ENCODE results near the gene TMEFF2.

GRCh38 chr2:191974676-191975075, 220.1 kb downstream of the TMEFF2 start:
- no peak for TF ChIP-seq CTCF (IDR thresholded peaks at IDR 0.05)
- no peak for TF ChIP-seq POLR2AphosphoS5 (IDR thresholded peaks at IDR 0.05)
- no peak for TF ChIP-seq POLR2A (IDR thresholded peaks at IDR 0.05)

Data from prostate gland (tissue), 2 donors.